H9 (cell line): ENCODE measurements around the gene PRKACB. TPM values are rescaled to one million over a fixed set of nuclear protein-coding genes. Genes with fewer than 3 reads are reported as not detected.

Experiments used
- DNase-seq: peaks from one replicate; pipeline ENCODE4 v3.0.0-alpha.2; 2017
- H2AFZ ChIP-seq: one replicate; pipeline ENCODE4 v1.6.1; 2013; ENCODE audit warnings: mild to moderate bottlenecking, low read length, control low read depth, moderate library complexity
- H2AK5ac ChIP-seq: 2 replicates; pipeline ENCODE4 v1.6.1; 2013; ENCODE audit warnings: low read length, control low read depth, mixed read lengths; ENCODE audit not compliant: insufficient read length
- H2BK120ac ChIP-seq: one replicate; pipeline ENCODE4 v1.6.1; 2013; ENCODE audit warnings: low read depth, mild to moderate bottlenecking, low read length, control low read depth, inconsistent platforms; ENCODE audit not compliant: poor library complexity, severe bottlenecking
- H2BK12ac ChIP-seq: 2 replicates; pipeline ENCODE4 v1.6.1; 2013; ENCODE audit warnings: low read length, control low read depth, mixed read lengths, low read depth; ENCODE audit not compliant: insufficient read length
- H2BK15ac ChIP-seq: 2 replicates; pipeline ENCODE4 v1.6.1; 2013; ENCODE audit warnings: low read depth, low read length, control low read depth
- H2BK20ac ChIP-seq: one replicate; pipeline ENCODE4 v1.6.1; 2013; ENCODE audit warnings: low read depth, mild to moderate bottlenecking, low read length, control low read depth, inconsistent platforms; ENCODE audit not compliant: poor library complexity, severe bottlenecking
- H2BK5ac ChIP-seq: 2 replicates; pipeline ENCODE4 v1.6.1; 2013; ENCODE audit warnings: low read length, control low read depth, mixed read lengths; ENCODE audit not compliant: insufficient read length
- H3K14ac ChIP-seq: 2 replicates; pipeline ENCODE4 v1.6.1; 2013; ENCODE audit warnings: low read length, control low read depth; ENCODE audit not compliant: insufficient read depth
- H3K18ac ChIP-seq: 2 replicates; pipeline ENCODE4 v1.6.1; 2013; ENCODE audit warnings: low read depth, mild to moderate bottlenecking, mixed read lengths, low read length, control low read depth; ENCODE audit not compliant: insufficient read length
- H3K23ac ChIP-seq: 2 replicates; pipeline ENCODE4 v1.6.1; 2013; ENCODE audit warnings: low read length, control low read depth, mixed read lengths, low read depth; ENCODE audit not compliant: insufficient read length
- H3K23me2 ChIP-seq: 2 replicates; pipeline ENCODE4 v1.6.1; 2013; ENCODE audit warnings: low read depth, mild to moderate bottlenecking, mixed read lengths, low read length, control low read depth; ENCODE audit not compliant: insufficient read length, poor library complexity, severe bottlenecking
- H3K27ac ChIP-seq: 2 replicates; pipeline ENCODE4 v1.5.1; 2013; ENCODE audit warnings: low read length, control low read depth, mixed read lengths, low read depth; ENCODE audit not compliant: insufficient read length
- H3K27me3 ChIP-seq: 2 replicates; pipeline ENCODE4 v1.6.1; 2013; ENCODE audit warnings: low read length, control low read depth, inconsistent platforms; ENCODE audit not compliant: insufficient read depth
- H3K4ac ChIP-seq: 2 replicates; pipeline ENCODE4 v1.6.1; 2013; ENCODE audit warnings: low read depth, mild to moderate bottlenecking, control low read depth, inconsistent platforms, low read length, moderate library complexity
- H3K4me1 ChIP-seq: 2 replicates; pipeline ENCODE4 v1.6.1; 2013; ENCODE audit warnings: low read length, control low read depth, inconsistent platforms; ENCODE audit not compliant: insufficient read depth
- H3K4me2 ChIP-seq: 2 replicates; pipeline ENCODE4 v1.6.1; 2013; ENCODE audit warnings: low read length, control low read depth, mixed read lengths; ENCODE audit not compliant: insufficient read length, insufficient read depth
- H3K56ac ChIP-seq: 2 replicates; pipeline ENCODE4 v1.6.1; 2013; ENCODE audit warnings: low read depth, mild to moderate bottlenecking, mixed read lengths, low read length, control low read depth; ENCODE audit not compliant: insufficient read length
- H3K79me1 ChIP-seq: 2 replicates; pipeline ENCODE4 v1.6.1; 2013; ENCODE audit warnings: low read depth, mild to moderate bottlenecking, moderate library complexity, low read length, control low read depth, inconsistent platforms; ENCODE audit not compliant: insufficient read depth, poor library complexity, severe bottlenecking
- H3K79me2 ChIP-seq: 2 replicates; pipeline ENCODE4 v1.6.1; 2013; ENCODE audit warnings: low read length, control low read depth, inconsistent platforms; ENCODE audit not compliant: insufficient read depth
- H3K9ac ChIP-seq: 2 replicates; pipeline ENCODE4 v1.6.1; 2013; ENCODE audit warnings: low read length, control low read depth, mixed read lengths; ENCODE audit not compliant: insufficient read length; ENCODE audit errors: extremely low read depth
- H3K9me3 ChIP-seq: one replicate; pipeline ENCODE4 v1.6.1; 2013; ENCODE audit warnings: low read depth, low read length, inconsistent platforms; ENCODE audit not compliant: control insufficient read depth
- H3T11ph ChIP-seq: one replicate; pipeline ENCODE4 v1.6.1; 2013; ENCODE audit warnings: mild to moderate bottlenecking, low read length, control low read depth, inconsistent platforms
- H4K20me1 ChIP-seq: one replicate; pipeline ENCODE4 v1.6.1; 2013; ENCODE audit not compliant: control insufficient read depth, insufficient read length, insufficient read depth
- H4K5ac ChIP-seq: 2 replicates; pipeline ENCODE4 v1.6.1; 2013; ENCODE audit warnings: low read depth, mild to moderate bottlenecking, mixed read lengths, low read length, control low read depth; ENCODE audit not compliant: insufficient read length
- H4K8ac ChIP-seq: replicated peaks from 2 replicates; pipeline ENCODE4 v1.6.1; 2013; ENCODE audit warnings: low read length, control low read depth, mixed read lengths, low read depth; ENCODE audit not compliant: insufficient read length
- H4K91ac ChIP-seq: 2 replicates; pipeline ENCODE4 v1.6.1; 2013; ENCODE audit warnings: low read depth, mild to moderate bottlenecking, moderate library complexity, mixed read lengths, low read length, control low read depth; ENCODE audit not compliant: insufficient read length
- H3K27ac Mint-ChIP-seq, 3 experiments: 2 replicates in 2 of 3; 3 replicates in 1 of 3; pipeline ENCODE4 v1.8.0; 2020 to 2021; ENCODE audit warnings: mixed read lengths in 3 of 3, mild to moderate bottlenecking in 1 of 3, moderate library complexity in 1 of 3
- H3K27me3 Mint-ChIP-seq: 2 replicates; pipeline ENCODE4 v1.8.0; 2021; ENCODE audit warnings: low read depth, mild to moderate bottlenecking, moderate library complexity, mixed read lengths
- H3K36me3 Mint-ChIP-seq, 3 experiments: 2 replicates in 2 of 3; 3 replicates in 1 of 3; pipeline ENCODE4 v1.8.0; 2020 to 2021; ENCODE audit warnings: low read depth in 3 of 3, mixed read lengths in 3 of 3; ENCODE audit not compliant: insufficient read depth in 1 of 3
- H3K4me1 Mint-ChIP-seq, 2 experiments: 2 replicates each; pipeline ENCODE4 v1.8.0; 2020; ENCODE audit warnings: mixed read lengths in 2 of 2
- H3K4me3 Mint-ChIP-seq, 2 experiments: 2 replicates in 1 of 2; 3 replicates in 1 of 2; pipeline ENCODE4 v1.8.0; 2020 to 2021; ENCODE audit warnings: mild to moderate bottlenecking in 2 of 2, mixed read lengths in 2 of 2, moderate library complexity in 1 of 2
- H3K9me3 Mint-ChIP-seq, 2 experiments: 2 replicates in 1 of 2; 3 replicates in 1 of 2; pipeline ENCODE4 v1.8.0; 2020; ENCODE audit warnings: mild to moderate bottlenecking in 2 of 2, mixed read lengths in 2 of 2, moderate library complexity in 1 of 2
- WGBS: extraction: QIAGEN DNeasy Blood & Tissue Kit; methylation state at CpG from one replicate; pipeline ENCODE4 v1.1.7; 2013; ENCODE audit warnings: missing lambda C conversion rate, low lambda C conversion rate, mixed read lengths; ENCODE audit not compliant: insufficient read length; ENCODE audit errors: extremely low coverage; 5-methylcytosine and 5-hydroxymethylcytosine counted together
- total RNA-seq: library from RNA; stranded (reverse); gene quantifications from 2 replicates; pipeline ENCODE4 v1.2.1, GENCODE V29; 2021
- TF ChIP-seq, protein P1 (sequence below): fragments of 200-600 bp; sonication (generic); conservative IDR thresholded peaks from 3 replicates; pipeline ENCODE4 v1.8.0; 2021; ENCODE audit warnings: antibody characterized with exemption, mild to moderate bottlenecking

The PRKACB gene
- total RNA-seq, 1 experiment from 2014 or later: 20.7 TPM

DNA sequence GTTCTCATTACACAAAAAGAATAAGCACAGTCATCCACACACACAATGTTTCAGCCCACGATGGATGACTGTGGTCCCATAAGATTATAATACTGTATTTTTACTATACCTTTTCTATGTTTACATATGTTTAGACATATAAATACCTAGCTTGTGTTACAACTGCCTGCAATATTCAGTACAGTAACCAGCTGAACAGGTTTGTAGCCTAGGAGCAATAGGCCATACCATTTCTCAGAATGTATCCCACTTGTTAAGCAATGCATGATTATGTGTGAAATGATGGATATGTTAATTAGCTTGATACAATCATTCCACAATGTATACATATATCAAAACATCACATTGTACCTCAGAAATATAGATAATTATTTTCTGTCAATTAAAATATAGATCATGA lies 124.3 kb downstream of the PRKACB start:
- Histone ChIP-seq H3K4ac (no peak overlapping the region), H3K4me1 (no peaks in the 10 kb centered on the region; the same call in 1 of the 2 replicates), H3K56ac (no peak overlapping the region), H2BK12ac (no peak overlapping the region), H3K9ac (no peak overlapping the region), H4K8ac (no peak overlapping the region), H4K91ac (no peak overlapping the region), H3K27me3 (no peaks in the 10 kb centered on the region), H2BK15ac (no peak overlapping the region), H3K14ac (no peak overlapping the region), H4K20me1 (no peaks in the 10 kb centered on the region), H3K79me2 (no peaks in the 10 kb centered on the region), H2BK120ac (no peak overlapping the region), H2AFZ (no peak overlapping the region), H4K5ac (no peak overlapping the region), H3K79me1 (no peaks in the 10 kb centered on the region), H3K18ac (no peak overlapping the region), H3K4me2 (no peak overlapping the region), H3T11ph (no peak overlapping the region), H2BK5ac (no peak overlapping the region), H2AK5ac (no peak overlapping the region), H3K9me3 (no peaks in the 10 kb centered on the region), H3K27ac (no peak overlapping the region), H2BK20ac (no peak overlapping the region), H3K23ac (no peak overlapping the region), H3K23me2 (no peaks in the 10 kb centered on the region)
- Mint-ChIP-seq H3K36me3 (no peaks in the 10 kb centered on the region), H3K4me1 (peaks cover 23% of the 10 kb centered on the region in 2 experiments), H3K9me3 (no peaks in the 10 kb centered on the region), H3K4me3 (no peak overlapping the region), H3K27ac (no peak overlapping the region), H3K27me3 (peaks cover 10% of the 10 kb centered on the region)
- TF ChIP-seq, protein P1, sequence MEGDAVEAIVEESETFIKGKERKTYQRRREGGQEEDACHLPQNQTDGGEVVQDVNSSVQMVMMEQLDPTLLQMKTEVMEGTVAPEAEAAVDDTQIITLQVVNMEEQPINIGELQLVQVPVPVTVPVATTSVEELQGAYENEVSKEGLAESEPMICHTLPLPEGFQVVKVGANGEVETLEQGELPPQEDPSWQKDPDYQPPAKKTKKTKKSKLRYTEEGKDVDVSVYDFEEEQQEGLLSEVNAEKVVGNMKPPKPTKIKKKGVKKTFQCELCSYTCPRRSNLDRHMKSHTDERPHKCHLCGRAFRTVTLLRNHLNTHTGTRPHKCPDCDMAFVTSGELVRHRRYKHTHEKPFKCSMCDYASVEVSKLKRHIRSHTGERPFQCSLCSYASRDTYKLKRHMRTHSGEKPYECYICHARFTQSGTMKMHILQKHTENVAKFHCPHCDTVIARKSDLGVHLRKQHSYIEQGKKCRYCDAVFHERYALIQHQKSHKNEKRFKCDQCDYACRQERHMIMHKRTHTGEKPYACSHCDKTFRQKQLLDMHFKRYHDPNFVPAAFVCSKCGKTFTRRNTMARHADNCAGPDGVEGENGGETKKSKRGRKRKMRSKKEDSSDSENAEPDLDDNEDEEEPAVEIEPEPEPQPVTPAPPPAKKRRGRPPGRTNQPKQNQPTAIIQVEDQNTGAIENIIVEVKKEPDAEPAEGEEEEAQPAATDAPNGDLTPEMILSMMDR: no peak
- no peak for DNase-seq
- WGBS: no CpG with 5 or more reads among the region's 1 CpG
